ENCODE results near the gene PLXNA4. TPM values are rescaled to one million over a fixed set of nuclear protein-coding genes. Genes with fewer than 3 reads are reported as not detected.

Gene PLXNA4
- total RNA-seq, 2 donors from 2014 or later = 2.1 to 8.2 TPM

DNA sequence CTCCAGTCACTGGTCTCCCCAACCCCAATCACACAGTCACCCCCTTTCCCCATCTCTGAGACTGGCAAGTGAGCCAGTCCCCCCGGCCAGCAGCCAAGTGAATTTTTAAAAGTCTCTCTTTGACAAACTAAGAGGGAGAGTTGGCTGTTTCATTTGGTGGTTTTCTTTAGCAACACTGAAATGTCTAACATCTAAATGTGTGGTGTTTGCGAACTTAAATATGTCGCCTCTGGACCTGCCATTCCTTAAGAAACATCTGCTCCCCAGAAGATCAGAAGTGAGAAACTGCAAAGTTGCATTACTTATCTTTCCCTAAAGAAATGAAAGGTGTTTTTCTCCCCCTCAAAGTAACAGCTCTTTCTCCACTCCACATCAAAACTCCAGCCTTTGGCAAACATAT, 34.7 kb upstream of the PLXNA4 start:
- WGBS, 2 donors = 84% methylated on average over 3 of the region's 3 CpGs
- H3K9me3 ChIP-seq = no peaks in the 10 kb centered on the region
- intact Hi-C loops (cut with DNase I) = no loop called here
- no peak for DNase-seq
- no peak for ATAC-seq
- no peak for TF ChIP-seq POLR2A (IDR thresholded peaks at IDR 0.05)
- H3K27me3 ChIP-seq = no peaks in the 10 kb centered on the region
- peaks cover 9% of the 10 kb centered on the region for H3K4me1 ChIP-seq
- H3K4me3 ChIP-seq = no peak overlapping the region
- H3K36me3 ChIP-seq (replicated peaks in 1 of 2; ENCODE audit: insufficient read depth in 1 of 2, low read depth in 2 of 2) = no peaks in the 10 kb centered on the region
- H3K27ac ChIP-seq = no peak overlapping the region

DNA sequence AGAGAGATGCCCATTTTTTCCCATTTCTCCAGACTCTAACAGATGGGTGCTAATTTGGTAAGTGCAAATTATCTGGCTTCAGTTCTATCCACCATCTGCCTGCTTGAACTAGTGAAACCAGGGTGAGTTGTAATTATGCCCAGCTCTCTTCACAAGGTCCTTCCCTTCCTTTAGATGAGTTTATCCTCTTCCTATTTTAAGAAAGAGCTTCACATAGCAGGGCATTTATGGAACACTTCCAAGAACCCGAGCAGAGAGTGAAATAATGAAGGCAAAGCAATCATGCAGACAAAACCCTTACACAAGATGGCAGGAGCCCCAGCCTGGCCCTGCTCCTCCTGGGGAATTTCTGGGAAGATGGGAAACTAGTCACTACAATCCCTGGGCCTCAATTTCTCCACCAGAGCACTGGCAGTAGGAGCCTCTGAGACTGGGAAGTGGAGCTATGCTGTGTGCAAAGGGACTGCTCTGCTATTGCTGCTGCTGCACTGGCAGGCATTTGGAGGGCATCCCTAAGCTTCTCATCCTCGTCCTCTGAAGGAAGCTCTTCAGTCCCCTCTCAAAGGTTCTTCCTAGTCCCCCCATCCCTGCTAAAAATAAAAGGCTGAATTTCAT, 33.7 kb upstream of the PLXNA4 start:
- no peaks in the 10 kb centered on the region for H3K9me3 ChIP-seq
- H3K4me3 ChIP-seq = no peak overlapping the region
- TF ChIP-seq, protein P1, sequence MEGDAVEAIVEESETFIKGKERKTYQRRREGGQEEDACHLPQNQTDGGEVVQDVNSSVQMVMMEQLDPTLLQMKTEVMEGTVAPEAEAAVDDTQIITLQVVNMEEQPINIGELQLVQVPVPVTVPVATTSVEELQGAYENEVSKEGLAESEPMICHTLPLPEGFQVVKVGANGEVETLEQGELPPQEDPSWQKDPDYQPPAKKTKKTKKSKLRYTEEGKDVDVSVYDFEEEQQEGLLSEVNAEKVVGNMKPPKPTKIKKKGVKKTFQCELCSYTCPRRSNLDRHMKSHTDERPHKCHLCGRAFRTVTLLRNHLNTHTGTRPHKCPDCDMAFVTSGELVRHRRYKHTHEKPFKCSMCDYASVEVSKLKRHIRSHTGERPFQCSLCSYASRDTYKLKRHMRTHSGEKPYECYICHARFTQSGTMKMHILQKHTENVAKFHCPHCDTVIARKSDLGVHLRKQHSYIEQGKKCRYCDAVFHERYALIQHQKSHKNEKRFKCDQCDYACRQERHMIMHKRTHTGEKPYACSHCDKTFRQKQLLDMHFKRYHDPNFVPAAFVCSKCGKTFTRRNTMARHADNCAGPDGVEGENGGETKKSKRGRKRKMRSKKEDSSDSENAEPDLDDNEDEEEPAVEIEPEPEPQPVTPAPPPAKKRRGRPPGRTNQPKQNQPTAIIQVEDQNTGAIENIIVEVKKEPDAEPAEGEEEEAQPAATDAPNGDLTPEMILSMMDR (IDR thresholded peaks at IDR 0.05) = no peak
- no peak for TF ChIP-seq POLR2A (IDR thresholded peaks at IDR 0.05)
- DNase-seq (no peak), ATAC-seq (no peak)
- intact Hi-C loops (cut with DNase I) = no loop called here
- WGBS, 2 donors = 45 to 51% methylated on average over 2 of the region's 2 CpGs
- no peaks in the 10 kb centered on the region for H3K36me3 ChIP-seq (replicated peaks in 1 of 2; ENCODE audit: insufficient read depth in 1 of 2, low read depth in 2 of 2)
- no peak overlapping the region for H3K27ac ChIP-seq
- peaks cover 6% of the 10 kb centered on the region for H3K4me1 ChIP-seq
- H3K27me3 ChIP-seq = no peaks in the 10 kb centered on the region

DNA sequence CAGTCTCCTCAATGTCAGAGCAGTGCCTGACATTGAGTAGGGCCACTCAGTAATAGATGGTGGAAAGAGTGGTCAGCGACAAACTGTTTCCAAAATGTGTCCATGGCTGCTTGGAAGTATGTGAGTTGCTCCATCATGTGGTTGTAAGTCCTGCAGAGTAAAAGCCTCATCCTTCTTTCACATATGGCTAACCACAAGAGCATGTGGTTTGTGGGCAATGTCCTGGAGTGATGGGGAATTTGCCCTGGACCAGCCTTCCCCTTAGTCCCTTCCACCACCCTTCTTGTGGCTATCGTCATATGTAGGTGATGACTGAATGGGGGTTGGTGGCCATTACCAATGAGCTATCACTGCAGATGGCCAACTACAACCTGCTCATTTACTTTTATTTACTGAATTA, 33.0 kb upstream of the PLXNA4 start:
- Histone ChIP-seq H3K9me3 (no peaks in the 10 kb centered on the region), H3K4me1 (no peaks in the 10 kb centered on the region), H3K27ac (no peak overlapping the region), H3K27me3 (no peaks in the 10 kb centered on the region), H3K36me3 (replicated peaks in 1 of 2; ENCODE audit: insufficient read depth in 1 of 2, low read depth in 2 of 2) (no peaks in the 10 kb centered on the region), H3K4me3 (no peak overlapping the region)
- intact Hi-C loops (cut with DNase I) = no loop called here
- ATAC-seq = no peak
- TF ChIP-seq POLR2A (IDR thresholded peaks at IDR 0.05) = no peak
- TF ChIP-seq, protein P1 (IDR thresholded peaks at IDR 0.05) = no peak
- WGBS, 2 donors = 80 to 97% methylated on average over 2 of the region's 2 CpGs
- DNase-seq = no peak

DNA sequence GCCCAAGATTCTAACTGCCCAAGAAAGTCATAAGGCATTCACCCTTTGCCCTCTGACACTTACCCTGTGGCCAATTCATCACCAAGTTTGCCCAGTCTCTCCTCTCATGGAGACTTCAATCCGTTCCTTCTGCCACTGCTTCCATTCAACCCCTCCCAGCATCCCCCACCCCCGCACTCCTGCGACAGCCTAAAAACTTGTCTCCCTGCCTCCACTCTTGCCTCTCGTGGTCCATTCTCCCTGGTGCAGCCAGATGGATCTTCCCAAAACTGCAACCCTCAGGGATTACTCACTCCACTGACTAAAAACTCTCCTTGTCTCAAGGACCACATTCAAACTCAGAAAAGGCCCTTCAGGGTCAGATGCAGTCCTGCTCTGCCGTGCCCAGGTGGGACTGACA, 32.3 kb upstream of the PLXNA4 start:
- intact Hi-C loops (cut with DNase I) = no loop called here
- H3K9me3 ChIP-seq = no peaks in the 10 kb centered on the region
- H3K27me3 ChIP-seq = no peaks in the 10 kb centered on the region
- no peak overlapping the region for H3K27ac ChIP-seq
- no peak for DNase-seq
- no peaks in the 10 kb centered on the region for H3K36me3 ChIP-seq (replicated peaks in 1 of 2; ENCODE audit: insufficient read depth in 1 of 2, low read depth in 2 of 2)
- no peaks in the 10 kb centered on the region for H3K4me1 ChIP-seq
- 75 to 76% methylated on average over 5 of the region's 5 CpGs for WGBS, 2 donors
- TF ChIP-seq, protein P1 (IDR thresholded peaks at IDR 0.05) = no peak
- TF ChIP-seq POLR2A (IDR thresholded peaks at IDR 0.05) = no peak
- ATAC-seq = no peak
- H3K4me3 ChIP-seq = no peak overlapping the region

DNA sequence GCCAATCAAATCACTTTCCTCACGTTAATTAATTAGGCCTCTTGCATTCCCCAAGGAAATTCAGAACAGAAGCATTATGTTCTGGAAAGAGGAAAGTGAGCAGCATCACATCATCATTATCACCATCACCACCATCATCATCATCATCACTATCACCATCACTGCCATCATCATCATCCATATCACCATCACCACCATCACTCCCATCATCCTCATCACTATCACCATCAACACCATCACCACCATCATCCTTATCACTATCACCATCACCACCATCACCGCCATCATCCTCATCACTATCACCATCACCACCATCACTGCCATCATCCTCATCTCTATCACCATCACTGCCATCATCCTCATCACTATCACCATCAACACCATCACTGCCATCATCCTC, 31.4 kb upstream of the PLXNA4 start:
- no peak overlapping the region for H3K4me3 ChIP-seq
- ATAC-seq = no peak
- no peaks in the 10 kb centered on the region for H3K36me3 ChIP-seq (replicated peaks in 1 of 2; ENCODE audit: insufficient read depth in 1 of 2, low read depth in 2 of 2)
- no peaks in the 10 kb centered on the region for H3K27me3 ChIP-seq
- DNase-seq = no peak
- no peaks in the 10 kb centered on the region for H3K4me1 ChIP-seq
- 53 to 65% methylated on average over 2 of the region's 2 CpGs for WGBS, 2 donors
- no peaks in the 10 kb centered on the region for H3K9me3 ChIP-seq
- TF ChIP-seq, protein P1 (IDR thresholded peaks at IDR 0.05) = no peak
- no peak for TF ChIP-seq POLR2A (IDR thresholded peaks at IDR 0.05)
- intact Hi-C loops (cut with DNase I) = no loop called here
- no peak overlapping the region for H3K27ac ChIP-seq

Data from body of pancreas (tissue), 4 donors.